Stimulated activated CD4-positive, alpha-beta T cell treated with anti-CD3 and anti-CD28 coated beads, Interleukin-15, amount 100 ng/mL, for 24 hours (primary cell): ENCODE results near the gene PRKAR1B.

ENCODE experiments used
- DNase-seq: peaks from one replicate; pipeline ENCODE4 v3.0.0-alpha.2; 2020

Gene PRKAR1B

DNA sequence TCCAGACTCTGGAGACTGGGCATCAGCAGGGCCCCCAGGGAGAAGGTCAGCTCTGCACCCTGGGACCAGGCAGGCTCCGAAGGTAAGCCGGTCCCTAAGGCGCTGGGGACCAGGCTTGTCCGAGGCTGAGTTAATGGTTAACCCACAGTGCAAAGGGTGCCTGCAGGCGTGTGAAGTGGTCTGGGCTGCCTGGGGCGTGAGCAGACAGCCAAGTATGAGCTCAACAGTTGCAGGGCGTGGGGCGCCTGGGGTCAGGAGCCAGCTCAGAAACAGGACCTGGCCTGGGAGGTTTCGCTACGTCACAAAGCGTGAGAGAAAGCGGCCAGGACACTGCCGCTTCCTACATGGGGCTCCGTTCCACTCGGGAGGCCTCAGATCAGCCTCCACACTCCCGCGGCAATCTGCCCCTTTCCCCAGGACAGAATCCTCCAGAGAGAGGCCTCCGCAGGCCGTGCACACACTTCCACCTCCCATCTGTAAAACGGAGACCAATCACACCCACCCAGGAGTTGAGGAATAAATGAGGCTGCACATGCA lies 223.4 kb downstream of the PRKAR1B start:
- DNase-seq = no peak

DNA sequence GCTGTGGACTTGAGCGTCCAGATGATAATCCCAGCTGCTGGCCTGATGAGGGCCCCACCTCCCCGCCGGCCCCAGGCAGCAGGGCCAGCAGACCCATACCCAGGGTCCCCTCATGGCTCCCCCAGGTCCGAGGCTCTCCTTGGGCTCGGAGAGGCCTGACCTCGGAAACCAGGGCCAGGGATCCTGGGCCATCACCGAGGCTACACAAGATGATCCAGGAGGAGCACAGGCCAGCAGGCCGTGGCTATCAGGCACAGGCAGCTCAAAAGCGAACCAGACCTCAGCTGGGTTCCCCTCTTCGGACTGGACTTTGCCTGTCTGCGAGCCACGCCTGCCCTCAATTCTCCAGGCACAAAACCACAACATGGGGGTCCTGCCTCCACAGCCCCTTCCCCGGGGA lies 224.8 kb downstream of the PRKAR1B start:
- DNase-seq = no peak

DNA sequence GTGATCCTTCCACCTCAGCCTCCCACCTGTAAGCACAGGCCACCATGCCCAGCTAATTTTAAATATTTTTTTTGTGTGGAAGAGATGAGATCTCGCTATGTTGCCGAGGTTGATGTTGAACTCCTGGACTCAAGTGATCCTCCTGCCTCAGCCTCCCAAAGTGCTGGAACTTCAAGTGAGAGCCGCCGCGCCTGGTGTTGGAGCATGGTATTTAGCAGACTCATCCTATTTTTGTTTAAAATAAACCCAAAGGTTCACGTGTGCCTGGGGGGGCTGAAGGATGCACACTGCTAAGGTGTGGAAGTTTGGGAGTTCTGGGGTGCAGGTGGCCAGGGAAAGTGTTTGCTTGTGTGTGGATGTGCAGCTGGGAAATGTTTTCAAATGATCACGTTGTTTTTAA lies 225.6 kb downstream of the PRKAR1B start:
- DNase-seq = no peak

DNA sequence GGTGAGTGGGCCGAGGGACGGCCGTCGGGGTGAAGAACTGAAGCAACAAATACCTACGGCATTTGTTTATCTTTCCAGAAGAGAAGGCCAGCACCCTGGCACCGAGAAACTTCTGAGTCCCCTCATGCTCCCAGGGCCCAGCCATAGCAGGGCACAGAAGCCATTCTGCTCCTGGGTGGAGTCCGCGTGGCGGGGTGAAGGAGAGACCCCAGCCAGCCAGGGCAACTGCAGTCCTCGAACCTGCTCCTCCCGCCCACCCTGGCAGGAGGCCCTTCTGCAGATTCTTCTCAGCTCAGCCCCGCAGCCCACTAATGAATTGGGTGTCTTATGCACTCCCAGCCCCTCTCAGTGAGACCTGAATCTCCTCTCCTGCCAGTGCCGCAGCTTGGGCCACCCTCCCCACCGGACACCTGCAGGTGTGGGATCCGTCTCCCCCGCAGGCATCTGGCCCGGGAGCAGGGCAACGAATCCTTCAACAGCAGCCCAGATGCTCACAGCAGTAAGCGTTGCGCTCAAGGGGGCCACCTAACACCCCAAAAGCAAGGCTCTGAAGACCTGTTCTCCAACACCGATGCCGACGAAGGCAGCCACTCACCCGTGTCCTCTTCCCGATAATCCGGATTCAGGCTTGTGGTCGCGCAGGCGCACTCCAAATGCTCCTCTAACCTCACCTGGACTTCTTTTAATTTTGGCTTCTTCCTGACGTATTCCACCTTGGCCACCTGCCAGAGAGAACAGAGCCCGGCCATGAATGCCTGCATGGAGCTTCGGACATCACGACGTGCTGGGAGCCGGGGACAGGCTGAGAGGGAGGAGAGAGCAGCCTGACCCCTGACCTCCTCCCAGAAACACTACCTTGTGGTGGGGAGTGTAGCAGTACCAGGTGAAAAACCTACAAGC lies 226.3 kb downstream of the PRKAR1B start:
- DNase-seq = no peak

DNA sequence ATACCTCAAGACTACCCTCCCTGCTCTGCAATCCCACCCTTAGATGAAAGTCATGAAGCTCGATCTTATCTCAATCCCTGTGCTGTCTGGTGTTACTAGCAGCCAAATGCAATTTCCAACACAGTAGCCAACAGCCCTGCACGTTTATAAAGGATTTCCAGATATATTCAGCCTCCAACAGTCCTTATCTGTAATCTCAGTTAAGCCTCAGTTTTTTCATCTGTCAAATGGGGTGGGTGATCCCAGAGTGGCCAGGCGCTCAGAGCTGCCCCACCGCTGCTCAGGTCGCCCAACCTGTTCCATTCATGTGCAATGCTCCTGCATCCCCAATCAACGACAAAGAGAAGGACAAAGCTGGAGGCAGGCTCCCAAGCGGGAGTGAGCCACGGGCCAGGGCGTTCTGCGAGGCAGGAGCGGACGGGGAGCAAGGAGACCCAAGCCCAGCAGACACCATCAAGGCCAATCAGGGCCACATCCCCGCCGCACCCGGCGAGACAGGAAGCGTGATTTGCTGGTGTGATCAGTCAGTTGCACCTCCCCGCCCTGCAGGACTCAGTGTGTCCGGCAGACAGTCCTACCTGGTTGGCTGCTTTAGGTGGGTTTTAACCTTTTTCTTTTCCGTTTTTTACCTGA lies 227.1 kb downstream of the PRKAR1B start:
- no peak for DNase-seq
